Measurements from ENCODE around the gene PCNX3. TPM values are rescaled to one million over a fixed set of nuclear protein-coding genes. Genes with fewer than 3 reads are reported as not detected.

The PCNX3 gene
- polyA plus RNA-seq, 1 donor: 21.7 TPM

DNA sequence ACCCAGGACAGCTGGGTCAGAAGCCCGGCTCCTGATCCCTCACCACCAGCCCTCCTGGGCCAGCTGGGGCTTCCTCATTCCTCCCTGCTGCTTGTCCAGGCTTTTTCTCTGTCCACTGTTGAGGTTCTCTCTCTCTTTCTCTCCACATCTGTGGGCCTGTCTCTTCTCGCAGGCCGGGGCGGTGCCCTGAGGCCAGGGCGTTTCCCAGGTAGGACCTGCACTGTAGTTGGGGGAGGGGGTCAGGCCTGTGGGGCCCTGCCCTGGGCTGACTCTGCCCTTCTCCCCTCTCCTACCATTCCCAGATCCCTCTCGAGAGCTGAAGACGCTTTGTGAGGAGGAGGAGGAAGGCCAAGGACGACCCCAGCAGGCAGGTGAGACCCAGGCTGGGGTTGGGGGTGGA lies 34.8 kb upstream of the PCNX3 start:
- no peak for DNase-seq

DNA sequence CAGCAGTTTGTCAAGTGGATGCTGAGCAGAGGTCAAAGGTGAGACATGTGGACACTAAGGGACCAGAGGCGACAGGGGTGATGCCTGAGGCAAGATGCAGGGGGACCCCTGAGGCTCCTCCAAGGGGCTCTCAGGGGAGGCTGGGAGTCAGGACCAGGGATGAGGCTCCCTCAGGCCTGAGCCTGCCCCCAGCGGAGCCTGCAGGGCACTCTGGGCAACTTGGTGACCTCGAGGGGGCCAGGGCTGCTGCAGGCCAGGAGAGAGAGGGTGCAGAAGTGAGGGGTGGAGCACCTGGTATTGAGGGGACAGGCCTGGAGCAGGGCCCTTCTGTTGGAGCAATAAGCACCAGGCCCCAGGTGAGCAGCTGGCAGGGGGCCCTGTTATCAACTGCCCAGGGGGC lies 33.6 kb upstream of the PCNX3 start:
- no peak for DNase-seq

DNA sequence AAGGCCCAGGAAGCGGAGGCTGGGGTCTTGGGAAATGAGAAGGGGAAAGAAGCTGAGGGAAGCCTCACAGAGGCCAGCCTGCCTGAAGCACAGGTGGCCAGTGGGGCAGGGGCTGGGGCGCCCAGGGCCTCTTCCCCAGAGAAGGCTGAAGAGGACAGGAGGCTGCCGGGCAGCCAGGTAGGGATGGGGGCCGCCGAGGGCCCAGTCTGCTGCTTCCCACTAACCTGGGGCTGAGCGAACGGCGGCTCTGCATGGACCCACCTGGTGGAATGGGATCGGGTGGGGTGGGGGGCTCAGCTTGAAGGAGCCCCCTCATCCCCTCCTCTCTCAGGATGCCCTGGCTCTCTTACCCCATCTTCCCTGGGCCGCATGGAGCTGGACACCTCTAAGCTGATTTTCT lies 32.0 kb upstream of the PCNX3 start:
- DNase-seq: no peak

GRCh38 chr11:65584106-65584505 lies 31.5 kb upstream of the PCNX3 start:
- no peak for DNase-seq

GRCh38 chr11:65584723-65585171 lies 30.8 kb upstream of the PCNX3 start:
- DNase-seq: no peak

DNA sequence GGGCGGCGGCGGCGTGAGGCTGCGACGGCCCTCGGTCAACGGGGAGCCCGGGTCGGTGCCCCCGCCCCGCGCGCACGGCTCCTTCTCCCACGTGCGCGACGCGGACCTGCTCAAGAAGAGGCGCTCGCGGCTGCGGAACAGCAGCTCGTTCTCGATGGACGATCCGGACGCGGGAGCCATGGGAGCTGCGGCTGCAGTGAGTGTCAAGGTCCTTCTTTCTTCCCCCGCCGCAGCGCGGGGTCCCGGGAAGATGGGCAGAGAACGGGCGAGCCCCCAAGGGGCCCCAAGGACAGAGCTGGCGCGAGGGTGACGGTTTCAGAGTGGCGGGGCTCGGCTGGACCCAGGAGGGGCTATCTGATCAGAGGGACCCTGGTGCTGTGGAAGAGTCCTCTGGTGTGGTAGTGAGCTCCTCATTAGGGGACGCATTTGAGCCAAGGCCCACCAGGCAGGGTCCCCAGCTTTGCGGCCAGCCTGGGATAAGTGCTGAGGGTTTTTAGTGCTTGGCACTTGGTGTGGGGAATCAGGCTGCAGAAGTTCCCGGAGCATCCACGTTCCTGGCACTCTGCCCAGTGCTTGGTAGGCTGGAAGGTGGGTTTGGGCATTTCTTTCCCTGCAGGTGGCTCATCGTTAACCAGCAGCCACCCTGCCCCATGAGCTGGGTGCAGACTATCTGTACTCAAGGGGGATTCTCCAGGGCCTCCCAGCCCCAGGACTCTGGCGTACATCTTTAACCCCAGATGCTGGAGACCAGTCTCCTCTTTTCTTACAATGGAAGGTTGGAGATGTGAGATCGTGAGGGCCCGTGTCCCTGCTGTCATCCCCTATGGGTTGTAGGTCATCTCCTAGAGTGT lies 30.0 kb upstream of the PCNX3 start:
- no peak for DNase-seq

DNA sequence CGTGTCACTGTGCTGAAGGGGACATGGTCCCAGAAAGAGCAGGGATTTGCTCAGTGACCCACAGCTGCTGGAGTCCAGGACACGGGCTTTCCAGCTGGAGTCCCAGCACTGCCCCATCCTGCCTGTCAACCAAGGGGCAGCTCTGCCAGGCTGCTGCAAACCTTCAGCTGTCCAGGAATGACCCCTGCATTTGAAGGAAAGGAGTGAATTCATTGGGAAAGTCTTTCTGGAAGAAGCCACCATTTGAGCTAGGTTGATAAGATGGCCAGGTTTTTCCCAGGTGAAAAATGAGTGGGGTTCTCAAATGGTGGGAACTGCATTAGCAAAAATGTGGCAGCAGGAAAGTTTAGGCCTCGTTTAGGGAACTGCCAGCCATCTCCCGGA lies 29.3 kb upstream of the PCNX3 start:
- no peak for DNase-seq

GRCh38 chr11:65586676-65587075 lies 28.9 kb upstream of the PCNX3 start:
- no peak for DNase-seq

DNA sequence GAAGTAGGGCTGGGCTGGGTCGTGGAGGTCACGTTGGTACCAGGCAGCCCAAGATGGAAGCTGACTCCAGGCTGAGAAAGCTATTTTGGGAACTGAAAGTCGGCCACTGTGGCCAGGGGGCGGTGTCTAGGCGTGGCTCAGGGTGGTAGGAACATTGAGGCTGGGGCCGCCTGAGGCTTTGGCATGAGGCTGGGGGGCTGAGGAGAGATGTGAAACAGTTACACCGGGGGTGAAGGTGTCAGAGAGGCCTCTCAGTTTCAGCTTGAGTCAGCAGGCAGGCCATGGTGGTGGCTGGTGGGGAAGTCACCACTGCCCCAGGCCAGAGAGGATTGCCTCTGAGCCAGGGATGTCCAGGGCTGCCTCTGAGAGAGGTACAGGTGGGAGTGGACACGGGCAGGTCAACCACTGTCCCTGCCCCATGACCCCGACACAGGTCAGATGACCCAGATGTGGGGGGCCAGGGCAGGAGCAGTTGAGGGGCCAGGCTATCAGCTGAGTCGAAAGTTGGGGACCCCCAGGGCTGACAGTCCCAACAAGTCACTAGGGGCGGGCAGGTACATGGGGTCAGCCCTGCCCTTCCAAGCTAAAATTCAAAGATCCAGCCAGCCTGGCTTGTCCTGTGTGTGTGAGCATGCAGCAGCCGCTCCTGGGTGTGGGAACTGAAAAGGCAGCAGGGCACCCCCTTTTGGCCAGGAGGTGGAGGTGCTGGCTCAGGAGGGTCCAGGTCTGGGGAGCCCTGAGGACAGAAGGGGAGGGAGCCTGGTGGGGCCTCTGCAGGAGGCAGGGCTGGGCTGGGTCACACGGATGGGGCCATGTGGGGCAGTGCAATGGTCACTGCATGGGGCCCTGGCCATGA lies 27.1 kb upstream of the PCNX3 start:
- no peak for DNase-seq

DNA sequence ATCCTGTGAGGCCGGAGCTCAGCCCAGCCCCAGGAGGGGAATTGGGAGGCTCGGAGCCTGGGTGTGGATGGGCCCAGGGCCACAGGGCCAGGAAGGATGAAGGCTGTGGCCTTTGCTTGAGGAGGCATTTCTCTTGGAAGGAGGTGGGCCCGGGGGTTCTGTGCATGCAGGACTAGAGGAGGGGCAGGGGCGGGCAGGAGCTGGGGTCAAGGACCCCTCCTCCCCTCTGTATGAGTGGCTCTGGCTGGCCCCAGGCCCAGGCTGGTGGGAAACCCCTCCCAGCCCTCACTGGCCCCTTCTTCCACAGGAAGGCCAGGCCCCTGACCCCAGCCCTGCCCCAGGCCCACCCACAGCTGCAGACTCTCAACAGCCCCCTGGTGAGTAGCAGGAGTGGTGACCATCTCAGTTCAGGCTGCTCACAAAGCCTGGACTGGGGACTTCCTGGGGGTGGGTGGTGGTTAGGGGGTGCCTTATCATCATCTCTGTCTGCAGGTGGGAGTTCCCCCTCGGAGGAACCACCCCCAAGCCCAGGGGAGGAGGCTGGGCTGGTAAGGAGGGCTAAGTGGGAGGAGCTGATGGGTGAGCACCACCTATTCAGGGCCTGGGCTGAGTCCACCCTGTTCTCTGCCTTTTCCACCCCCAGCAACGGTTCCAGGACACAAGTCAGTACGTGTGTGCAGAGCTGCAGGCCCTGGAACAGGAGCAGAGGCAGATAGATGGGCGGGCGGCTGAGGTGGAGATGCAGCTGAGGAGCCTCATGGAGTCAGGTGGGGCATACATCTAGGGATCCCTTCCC lies 25.9 kb upstream of the PCNX3 start:
- no peak for DNase-seq

- peak; percentile 82 for DNase-seq
These were observed 25.3 kb upstream of the PCNX3 start for GRCh38 chr11:65590240-65590738.

GRCh38 chr11:65591939-65592857 lies 23.4 kb upstream of the PCNX3 start:
- no peak for DNase-seq

DNA sequence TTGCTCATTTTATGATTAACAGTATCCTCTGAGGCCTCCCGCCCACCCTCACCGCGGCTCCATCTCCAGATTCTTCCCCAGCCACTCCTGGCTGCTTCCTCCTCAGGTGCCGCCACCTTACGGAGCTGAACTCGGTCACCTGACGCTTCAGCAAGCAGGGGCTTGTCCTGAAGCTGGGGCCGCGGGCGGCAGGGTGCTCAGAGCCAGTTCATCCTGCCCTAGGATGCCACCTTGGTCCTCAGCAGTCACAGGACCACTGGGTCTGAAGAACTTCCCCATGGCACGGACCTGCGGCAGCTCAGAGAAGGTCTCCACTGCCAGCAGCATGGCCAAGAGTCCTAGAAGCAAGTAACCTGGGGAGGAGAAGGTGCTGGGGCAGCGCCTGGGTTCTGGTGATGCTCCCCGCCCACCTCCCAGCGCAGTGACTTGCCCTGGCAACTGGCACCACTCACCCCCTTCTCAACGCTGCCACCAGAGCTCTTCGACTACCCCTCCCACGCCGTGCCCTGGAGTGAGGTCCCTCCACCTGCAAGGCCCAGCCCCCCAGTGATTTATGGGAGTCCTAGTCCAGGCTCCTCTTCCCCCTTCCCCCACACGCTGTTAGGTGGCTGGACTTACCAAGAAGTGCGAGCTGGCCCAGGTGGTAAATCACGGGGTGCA lies 22.6 kb upstream of the PCNX3 start:
- DNase-seq: no peak

DNA sequence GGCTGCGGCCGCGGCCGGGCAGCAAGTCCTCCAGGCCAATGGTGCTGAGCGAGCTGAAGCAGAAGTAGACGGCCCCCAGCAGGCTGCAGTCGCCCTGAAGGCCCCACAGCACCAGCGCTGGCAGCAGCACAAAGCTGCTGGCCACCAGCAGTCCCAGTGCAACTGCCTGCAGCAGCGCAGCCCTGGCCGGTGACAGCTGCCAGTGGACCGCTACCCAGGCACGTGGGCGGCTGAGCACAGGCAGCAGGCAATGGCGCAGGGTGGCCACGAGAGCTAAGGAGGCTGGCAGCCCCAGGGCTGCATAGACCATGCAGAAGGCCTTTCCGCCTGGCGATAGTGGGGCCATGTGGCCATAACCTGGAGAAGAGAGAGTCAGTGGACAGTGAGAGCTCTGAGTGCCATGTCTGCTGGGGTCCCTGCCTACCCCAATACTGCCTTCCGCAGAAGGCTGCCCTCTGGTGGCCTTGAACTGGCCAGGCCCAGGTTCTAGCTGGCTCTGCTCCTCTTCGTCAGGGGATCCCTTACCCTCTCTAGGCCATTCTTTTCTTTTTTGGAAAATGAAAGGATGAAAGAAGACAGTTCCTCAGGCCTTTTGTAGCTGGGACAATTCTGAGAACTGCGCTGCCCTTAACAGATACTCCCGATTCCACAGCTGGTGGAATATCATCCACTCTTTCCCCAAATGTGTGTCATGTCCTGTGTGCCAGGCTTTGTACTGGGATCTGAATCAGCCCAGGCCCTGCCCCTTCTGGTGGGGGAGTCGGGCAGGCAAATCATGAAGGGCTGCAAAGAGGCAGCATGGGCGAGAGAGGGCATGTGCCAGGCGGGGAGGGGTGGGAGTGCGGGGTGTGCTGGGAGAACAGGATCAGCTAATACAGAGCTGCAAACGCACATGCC lies 21.8 kb upstream of the PCNX3 start:
- DNase-seq: no peak

GRCh38 chr11:65595131-65595530 lies 20.4 kb upstream of the PCNX3 start:
- DNase-seq: no peak

- DNase-seq: no peak
These were observed 19.9 kb upstream of the PCNX3 start, which contains the start of gene KCNK7 for GRCh38 chr11:65595543-65596281. KCNK7 (minus strand) TSS chr11:65595800; CDS start chr11:65595772, 28 bp downstream.

DNA sequence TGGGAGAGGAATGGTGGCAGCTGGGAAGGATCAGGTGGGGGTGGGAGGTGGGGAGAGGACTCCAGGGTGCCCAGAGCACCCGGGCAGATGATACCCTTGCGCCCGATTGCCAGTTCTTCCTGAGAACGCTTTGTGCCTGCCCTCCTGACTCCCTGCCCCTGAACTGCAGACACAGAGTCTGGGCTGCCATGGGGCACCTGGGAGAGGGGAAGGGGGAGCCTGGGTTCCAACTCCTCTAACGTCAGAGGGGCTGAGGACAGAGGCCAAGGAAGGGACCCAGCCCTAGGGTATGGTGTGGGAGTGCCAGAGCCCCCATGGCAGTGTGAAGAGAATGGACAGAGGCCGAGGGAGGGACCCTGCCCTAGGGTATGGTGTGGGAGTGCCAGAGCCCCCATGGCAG lies 19.1 kb upstream of the PCNX3 start:
- DNase-seq: no peak

DNA sequence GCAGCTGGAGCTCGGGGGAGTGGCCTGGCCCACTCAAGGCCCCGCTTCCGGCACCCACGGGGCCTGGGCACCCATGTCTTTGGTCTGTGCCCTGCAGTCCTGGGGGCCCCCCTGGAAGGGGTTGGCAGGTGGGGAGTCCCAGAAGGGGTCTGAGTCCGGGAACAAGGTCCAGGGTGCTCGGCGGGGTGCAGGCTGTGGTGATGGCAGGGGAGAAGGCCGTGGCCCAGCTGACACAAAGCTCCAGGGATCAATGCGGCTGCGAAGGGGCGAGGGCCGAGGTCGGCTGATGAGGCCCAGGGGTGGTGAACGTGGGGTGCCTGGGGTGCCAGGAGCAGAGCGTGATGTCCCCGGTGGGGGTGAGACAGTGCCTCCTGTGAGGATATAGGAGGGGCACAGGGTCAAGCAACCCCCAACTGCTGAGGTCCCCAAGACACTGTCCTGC lies 17.3 kb upstream of the PCNX3 start:
- no peak for DNase-seq

Data from hindlimb muscle (tissue), 1 donor.